NCI-H460 (cell line): ENCODE results near the gene MACIR. TPM values are rescaled to one million over a fixed set of nuclear protein-coding genes. Genes with fewer than 3 reads are reported as not detected.
A peak's percentile ranks its signal among the peaks of the same experiment; 100 is the strongest.

Experiments
- DNase-seq: peaks from one replicate; pipeline ENCODE4 v3.0.0-alpha.2; 2016; ENCODE audit warnings: low read depth; ENCODE audit errors: extremely low read depth
- total RNA-seq: library from RNA; depleted of rRNA; stranded (reverse); fragments of >200 nt; shearing (Covaris generic); gene quantifications from 2 replicates; pipeline ENCODE4 v1.2.3, GENCODE V29; 2014

Gene MACIR
- total RNA-seq, 1 experiment from 2014 or later = 31.8 TPM

DNA sequence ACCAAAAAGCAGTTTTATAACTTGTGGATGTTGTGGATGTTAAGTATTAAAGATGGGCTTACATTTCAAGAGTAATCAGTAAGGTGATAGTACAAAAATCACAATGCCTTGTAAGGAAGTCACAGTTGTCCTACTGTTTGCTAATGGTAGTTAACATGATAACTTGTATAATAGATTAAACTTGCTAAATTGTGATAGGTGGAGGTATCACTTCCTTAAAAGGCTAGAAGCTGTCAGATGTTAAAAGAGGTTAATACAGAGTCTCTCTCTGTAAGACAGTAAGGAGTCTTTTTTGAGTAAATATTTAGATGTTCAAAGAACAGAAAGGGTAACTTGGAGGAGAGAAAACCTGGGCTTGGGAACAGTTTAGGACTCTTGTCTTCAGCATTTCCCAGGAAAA, 14.2 kb upstream of the MACIR start:
- DNase-seq = no peak

DNA sequence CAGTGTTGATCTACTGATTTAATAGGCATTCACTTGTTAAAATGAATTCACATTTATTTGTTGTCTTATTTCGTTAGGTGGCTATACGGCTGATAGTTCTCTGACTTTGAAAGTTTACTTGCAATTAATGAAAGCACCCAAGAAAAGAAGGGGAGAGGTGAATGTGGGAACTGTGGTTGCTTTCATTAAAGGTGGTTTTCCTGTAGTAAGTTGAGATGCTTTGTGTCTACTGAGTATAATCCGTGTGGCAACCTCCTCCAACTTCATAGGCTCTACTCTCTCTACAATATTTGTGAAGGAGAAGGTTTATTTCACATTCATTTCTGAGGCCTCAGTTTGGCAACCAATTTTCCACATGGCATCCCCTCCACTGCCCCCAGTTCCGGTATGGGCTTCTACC, 12.8 kb upstream of the MACIR start:
- no peak for DNase-seq

DNA sequence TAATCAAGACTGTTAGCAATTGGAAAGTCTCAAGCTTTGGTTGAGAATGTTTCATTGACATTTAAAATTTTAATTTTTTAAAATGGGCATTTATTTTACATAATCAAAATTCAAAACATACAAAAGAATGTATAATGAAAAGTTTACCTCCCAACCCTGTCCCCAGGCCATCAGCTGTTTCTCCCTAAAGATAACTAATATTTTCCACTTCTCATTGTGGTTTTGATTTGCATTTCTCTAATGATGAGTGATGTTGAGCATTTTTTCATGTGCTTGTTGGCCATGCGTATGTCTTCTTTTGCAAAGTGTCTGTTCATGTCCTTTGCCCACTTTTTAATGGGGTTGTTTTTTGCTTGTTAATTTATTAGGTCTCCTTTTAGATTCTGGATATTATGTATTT, 11.4 kb upstream of the MACIR start:
- no peak for DNase-seq

DNA sequence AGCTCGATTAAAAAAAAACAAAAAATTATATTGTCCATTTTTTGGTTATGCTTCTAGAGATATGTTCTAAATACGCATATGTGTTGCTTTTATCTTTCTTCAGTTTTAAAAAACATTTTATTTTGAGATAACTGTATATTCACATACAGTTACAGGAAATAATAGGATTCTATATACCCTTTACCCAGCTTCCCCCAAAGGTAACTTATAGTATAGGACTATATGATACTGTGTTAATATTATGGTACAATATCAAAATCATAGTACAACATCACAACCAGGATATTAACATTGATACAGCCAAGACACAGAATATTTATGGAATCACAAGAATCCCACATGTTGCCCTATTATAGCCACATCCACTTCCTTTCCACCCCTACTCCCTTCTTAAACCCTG, 9.5 kb upstream of the MACIR start:
- DNase-seq = no peak

DNA sequence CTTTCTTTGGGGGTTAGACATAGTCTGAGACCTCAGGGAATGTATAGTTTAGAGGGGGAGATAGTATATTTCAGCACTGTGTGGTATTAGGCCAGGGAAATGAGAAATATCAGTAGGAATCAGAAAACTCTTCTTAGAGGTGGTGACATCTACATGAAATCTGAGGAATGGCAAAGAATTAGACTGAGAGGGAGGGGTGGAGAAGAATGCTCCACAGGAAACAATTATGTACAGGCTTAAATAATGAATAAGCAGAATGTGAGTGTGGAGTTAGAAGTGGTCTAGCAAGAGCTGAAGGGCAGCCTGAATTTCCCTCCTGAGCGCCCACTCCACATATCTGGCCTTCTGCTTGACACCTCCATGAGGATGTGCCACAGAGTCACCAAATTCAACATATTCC, 3.6 kb upstream of the MACIR start:
- DNase-seq = no peak

DNA sequence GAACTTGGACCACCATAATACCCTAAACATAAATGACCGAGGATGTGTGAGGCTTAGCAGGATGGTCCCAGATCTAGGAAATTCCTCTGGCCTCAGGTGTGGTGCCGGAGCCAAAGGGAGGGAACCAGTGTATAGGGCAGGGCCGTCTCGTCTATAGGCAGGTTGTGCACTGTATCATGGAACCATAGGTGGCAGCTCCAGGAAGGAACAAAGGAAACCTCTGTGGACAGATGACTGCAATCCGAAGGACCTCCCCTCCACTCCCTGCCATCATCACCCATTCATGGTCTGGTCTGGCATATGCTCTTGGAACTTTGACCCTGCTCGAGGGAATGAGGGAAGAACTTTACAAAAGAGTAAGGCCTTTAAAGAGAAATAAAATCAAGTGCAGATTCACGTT, 2.9 kb upstream of the MACIR start:
- DNase-seq = no peak

DNA sequence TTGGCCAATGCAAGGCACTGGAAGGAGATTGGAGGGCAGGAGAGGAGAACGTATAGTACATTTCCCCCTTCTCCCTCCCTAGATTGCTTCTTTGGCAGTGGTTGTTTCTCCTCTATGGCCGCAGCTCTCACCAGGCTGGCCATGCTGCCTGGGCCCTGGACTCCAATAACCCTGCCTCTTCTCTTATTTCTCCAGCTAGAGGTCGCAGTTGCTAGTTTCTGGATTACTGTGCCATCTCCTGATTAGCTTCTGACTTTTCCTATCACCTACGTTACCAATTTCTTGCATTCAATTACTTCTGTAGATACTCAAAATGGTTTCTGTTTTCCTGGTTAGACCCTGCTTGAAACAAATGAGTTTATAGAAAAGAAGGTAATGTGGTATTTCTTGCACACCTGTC, 2.4 kb upstream of the MACIR start:
- DNase-seq = no peak

DNA sequence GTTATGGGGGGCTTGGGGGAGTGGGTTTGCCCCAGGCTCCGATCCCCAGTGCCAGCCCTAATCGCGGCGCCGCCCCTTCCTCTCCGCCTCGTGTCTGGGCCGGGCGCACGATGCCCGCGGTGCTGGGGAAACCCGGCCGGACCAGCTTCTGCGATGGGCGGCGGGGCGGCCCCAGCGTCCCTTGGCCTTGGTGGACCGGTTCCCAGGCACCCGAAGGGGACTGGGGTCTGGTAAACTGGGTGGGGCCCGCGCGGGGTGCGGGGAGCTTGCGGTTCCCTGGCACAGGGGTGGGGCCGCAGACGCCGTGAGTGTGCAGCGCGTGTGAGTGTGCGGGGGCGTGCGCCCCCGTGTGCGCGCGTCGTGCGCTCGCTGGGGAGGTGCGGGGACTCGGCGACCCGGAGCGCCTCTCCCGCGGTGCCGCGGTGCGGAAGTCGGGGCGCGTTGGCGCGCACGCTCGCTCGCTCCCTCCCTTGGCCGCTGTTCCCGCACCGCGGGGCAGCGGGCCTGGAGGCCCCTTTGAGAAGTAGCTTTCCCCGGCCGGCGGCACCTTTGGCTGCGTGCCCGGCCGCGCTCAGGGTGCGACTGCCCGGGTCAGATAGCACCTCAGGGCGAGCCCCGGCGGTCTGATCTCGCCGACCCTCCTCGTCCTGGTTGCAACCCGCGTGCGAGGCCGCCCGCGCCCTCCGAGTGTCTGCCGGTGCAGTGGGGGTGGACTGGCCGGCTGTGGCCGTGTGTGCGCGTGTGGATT, 568 bp downstream of the MACIR start:
- peak; percentile 53 for DNase-seq

DNA sequence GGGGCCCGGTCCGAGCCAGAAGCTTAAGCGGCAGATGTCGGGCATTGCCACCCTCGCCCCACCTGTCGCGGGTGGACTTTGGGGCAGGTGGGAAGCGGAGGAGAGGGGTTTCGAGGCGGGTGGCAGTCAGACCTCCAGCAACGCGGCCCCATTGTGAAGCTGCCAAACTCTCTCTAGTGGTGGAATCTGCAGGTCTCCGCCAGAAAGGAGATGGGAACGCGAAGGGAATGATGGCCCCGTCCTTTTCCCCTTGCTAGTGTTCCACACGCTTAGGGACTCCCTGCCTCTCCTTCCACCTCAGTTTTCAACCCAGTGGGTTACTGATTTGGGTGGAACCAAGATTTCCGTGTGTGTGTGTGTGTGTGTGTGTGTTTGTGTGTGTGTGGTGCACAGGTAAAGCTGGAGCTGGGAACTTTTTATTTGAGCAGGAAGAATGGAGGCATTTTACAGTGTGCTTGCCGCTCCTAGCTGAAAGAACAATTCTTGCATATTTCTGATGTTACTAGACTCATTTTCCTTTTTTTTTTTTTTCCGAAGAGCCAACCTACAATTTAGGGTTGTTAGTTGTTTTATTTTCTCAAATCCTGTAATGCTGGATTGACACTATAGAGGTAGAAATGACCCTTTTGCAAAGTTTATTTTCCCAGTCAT, 1.3 kb downstream of the MACIR start:
- DNase-seq = peak; percentile 31

DNA sequence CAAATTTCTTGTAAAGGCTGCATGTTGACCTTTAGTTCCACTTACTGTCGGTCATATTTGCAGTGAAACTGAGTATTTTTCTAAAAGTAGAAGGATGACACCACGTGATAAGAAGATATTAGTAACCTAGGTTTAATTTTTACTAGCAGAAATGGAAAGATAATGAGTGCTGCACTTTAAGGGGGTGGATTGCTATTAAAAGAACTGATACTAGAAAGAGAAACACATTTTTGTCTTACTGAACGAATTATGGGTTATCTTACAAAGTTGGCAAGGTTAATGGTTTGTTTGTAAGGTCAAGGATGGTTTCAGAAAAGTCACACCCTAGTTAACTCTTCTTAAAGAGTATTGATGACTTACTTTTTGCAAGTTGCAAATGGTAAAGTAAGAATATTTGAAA, 2.4 kb downstream of the MACIR start:
- no peak for DNase-seq

DNA sequence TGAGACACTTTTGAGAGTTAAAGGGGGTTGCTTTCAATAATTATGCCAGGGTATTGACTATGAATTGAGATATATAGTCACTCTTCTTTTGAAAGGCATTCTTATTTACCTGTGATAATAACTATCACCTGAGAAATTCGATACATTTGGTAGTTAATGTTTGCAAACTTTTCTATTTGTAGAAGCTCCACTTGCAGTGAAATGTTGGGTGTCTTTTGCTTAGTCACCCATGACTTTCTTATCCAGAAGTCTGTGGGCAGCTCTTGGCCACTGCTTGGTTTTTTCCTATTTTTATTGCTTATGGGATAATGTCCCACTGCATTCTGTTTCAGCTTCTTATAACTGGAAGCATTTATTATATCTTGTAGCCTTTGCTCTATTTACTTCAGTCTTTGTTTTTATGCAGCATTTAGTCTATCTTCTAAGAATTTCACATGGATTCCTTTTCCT, 3.9 kb downstream of the MACIR start:
- no peak for DNase-seq

DNA sequence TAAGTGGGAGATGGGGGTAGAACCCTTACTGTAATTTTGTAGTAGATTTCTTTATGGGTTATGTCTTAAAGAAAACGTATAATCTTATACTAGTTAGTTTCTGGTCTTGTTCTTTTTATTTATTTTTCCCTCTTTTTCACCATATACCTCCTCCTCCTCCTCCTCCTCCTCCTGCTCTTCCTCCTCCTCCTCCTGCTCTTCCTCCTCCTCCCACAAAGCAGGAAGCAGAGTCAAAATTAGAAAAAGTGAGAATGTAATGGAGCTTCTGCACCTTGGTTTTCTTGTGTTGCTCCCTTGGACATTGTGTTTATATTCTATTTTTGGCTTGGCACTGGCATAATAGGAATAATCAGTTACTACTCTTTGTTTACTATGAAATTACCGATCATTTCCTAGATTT, 4.5 kb downstream of the MACIR start:
- no peak for DNase-seq

DNA sequence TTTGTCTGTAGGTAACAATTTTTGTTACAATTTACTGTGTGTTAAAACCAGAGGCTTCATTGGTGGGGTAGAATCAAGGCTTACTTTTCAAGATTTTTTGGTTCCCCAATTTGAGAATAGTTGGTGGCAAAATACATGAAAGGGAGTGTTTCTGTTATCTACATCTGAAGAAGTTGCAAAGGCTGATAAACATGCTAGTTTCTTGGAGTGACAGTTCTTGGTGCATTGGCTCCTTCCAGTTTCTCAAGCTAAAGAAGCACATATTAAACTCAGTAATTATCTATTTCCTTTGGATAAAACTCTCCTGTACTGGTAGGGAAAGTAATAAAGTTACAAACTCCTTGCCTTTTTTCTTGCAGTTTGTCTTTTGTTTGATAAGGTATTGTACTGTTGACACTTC, 5.9 kb downstream of the MACIR start:
- no peak for DNase-seq

DNA sequence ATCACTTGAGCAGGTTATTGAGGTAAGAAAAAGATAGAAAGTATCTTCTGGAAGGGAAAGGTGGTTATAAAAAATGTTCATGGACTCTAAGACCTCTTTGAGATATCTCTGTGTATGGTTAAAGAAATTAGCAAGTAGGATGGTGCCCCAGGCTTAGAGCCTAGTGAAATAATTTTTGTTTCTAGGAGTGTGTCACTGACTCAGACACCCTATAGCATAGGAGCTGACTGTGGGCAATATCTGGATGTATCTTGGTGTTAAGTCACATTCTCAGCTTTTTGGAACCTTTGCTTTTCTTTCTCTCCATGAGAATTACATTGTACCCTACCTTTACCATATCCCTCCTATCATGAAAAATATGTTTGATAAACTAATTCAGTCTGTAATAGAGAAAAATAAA, 12.0 kb downstream of the MACIR start:
- DNase-seq = no peak

DNA sequence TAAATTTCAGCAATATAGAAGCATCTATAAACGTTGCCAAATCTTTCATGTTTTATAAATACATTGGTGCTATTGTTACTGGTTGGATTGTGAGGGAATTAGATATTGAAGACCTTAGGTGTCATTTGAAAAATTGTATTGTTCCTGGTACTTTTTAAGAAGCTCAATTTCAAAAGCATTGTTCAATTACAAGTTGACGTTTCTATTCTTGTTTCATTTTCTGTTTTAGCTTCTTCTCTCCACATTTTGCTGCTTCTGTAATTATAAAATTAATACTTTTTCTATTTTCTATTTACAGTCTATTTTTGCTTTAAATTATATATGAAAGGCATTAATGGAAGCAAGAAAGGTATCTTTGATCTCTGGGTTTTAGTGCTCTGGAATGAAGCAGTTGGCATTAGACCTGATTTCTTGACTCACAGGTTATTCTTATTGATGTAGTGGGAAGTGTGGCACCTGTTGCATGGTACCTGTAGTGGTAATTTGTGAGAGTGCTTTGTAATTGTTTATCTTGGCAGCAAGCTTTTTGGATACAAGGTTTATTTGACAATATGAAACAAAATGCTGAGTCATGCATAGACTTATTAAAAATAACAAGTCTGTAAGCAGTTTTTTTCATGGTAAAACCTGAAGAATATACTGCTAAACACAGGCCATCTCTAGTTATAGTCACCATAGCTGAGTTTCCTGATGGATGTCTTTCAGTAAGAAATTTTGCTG, 13.2 kb downstream of the MACIR start:
- no peak for DNase-seq

DNA sequence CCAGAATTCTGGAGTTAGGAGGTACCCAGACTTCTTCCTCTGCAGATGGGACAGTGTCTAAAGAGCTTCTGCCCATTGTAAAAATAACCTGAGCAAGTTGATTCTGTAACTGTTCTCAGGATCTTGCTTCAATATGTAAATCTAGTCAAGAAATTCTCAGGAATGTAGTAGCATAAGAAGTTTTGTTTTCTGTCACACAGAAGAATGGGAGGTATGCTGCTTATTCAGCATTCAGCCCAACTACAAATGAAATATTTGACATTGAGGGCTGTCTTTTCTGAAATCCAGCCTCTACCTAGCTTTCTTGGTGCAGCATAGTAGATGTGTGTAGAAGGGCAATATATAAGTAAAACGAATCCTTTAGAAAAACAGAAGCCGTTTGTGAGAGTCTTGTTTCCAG, 13.8 kb downstream of the MACIR start:
- no peak for DNase-seq

DNA sequence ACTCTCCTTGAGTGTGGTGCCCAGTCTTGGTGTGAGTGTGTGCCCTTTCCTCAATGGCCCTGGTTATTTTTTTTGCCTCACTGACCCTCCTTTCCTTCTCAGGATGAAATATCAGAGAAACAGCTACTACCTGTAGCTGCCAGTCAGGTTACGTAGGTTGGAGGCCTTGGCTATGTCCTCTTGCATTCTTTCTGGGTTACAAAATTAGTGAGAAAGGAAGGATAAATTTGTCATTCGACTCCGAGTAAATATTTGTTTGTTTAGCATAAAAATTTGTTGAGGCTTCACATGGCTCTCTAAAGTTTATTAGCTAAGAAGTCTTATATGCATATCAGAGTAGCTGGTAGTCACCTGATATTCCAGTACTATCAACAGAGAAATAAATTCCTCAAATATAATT, 15.4 kb downstream of the MACIR start:
- DNase-seq = no peak

DNA sequence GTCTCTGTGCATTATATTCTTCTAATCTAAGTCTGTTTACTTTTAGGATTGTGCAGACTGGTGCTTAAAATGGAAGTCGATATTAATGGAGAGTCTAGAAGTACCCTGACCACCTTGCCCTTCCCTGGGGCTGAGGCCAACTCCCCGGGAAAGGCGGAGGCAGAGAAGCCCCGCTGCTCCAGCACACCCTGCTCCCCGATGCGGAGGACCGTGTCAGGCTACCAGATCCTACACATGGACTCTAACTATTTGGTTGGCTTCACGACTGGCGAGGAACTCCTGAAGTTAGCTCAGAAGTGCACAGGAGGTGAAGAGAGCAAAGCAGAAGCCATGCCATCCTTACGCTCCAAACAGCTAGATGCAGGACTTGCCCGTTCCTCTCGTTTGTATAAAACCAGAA, 17.3 kb downstream of the MACIR start:
- no peak for DNase-seq

DNA sequence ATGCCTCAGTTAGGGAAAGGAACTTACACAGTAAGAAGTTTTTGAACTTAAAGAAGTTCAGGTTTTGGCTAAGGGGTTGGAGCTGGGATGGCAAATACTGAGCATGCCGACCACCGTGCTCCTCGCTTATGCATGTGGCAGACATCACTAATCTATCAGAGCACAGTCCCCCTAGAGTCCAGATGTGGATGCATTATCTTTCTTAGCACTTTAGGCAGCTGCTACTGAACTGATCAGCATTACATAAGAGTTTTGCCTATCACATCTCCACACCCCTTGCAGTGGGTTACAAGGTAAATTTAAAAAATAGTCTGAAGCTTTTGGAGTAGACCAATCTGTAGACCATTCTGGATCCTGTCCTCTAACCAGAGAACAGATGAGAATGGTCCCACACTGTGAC, 22.4 kb downstream of the MACIR start:
- DNase-seq = no peak

DNA sequence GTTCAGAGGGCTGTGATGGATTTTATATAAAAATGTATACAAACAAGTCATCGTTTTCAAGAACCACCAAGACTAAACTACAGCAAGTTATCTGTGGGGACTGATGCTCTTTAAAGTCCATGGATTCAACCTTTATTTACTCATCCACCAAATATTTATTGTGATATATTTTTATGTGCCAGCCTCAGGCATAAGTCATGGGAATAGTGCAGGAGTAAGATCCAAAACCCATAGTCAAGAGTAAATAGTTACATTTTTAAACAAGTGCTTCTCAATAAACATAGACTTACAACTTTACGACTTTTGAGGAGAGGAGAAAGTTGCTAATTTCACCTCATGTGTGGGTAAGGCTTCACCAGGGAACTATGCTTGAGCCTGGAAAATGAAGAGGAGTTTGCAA, 24.6 kb downstream of the MACIR start:
- DNase-seq = no peak

DNA sequence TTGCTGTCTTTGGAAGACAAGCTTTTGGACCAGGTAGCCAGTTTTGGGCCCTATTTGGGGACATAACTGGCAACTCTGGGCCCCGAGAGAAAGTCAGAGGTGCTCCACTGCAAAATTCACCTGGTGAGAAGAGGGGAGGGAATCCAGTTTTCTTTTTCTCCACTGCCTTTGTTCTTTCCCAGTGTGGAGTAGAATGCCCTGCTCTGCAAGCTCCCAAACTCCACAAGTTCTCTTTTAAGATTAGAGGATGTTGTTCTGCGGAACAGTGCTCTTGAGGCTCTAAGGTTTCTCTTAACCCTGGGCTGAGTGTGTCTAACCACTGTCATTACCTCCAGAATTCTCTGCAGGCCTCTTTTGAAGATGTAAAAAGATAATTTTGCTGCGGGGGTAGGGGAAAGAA, 25.3 kb downstream of the MACIR start:
- DNase-seq = no peak

DNA sequence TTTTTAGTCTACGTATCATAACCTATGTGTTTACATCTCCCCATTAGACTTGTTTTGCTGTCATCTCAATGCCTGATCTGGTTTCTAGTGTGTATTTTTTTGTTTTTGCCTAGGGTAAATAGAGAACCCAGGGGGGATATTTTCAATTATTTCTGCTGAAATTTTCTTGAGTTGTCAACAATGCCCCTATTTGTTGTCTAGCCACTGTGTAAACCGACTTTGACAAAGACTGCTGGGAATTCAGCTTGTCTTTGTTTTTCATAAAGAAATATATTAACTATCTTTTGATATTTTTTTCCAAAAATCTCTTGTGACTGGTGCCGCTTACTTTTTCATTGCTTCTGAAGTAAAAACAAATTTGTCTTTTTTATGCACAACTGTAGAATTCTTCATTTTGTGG, 28.1 kb downstream of the MACIR start:
- no peak for DNase-seq
